ENCODE measurements around the gene GAMT. TPM values are rescaled to one million over a fixed set of nuclear protein-coding genes. Genes with fewer than 3 reads are reported as not detected.
A peak's percentile ranks its signal among the peaks of the same experiment; 100 is the strongest.
"Not testable (repeated sequence)": the region's sequence is repeated elsewhere in the genome, so short reads cannot be mapped to it uniquely, and the experiment has no call there.

Gene GAMT
- total RNA-seq, 1 donor from 2014 or later = 29.2 TPM

DNA sequence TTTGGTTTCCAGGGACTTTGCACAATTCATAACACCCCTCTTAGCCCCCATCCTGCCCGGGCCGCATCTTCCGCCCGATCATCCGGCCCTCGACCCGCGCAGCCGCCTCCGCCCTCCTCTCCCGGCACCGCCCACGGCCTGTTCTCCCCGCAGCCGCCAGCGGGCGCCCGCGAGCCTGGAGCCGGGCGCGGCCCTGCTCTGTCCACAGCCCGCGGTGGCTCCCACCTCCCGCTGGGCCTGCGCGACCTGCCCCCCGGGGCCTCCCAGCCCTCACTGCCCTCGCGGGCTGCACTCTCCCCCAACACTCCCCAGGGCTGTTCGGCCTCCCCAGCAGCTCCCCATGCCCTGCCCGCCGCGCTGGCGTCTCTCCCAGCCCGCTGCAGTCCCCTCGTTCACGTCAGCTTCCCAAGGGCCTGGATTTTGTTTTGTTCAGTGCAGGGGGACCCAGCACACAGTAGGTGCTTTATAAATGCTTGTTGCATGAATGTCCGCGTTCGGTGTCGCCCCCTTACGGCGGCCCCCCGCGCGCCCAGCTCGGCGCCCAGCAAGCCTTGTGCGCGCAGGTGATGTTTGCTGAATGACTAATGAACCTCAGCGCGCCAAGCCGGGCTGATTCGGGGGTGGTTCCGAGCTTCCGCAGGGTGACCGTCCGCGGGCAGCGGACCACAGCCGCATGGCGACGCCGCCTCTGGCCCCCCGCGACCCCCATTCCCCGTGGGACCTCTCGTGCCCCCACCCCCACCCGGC, 44.0 kb upstream of the GAMT start:
- H3K4me3 ChIP-seq (ENCODE audit: low read depth, low read length) = peak overlapping the region; percentile 50
- no peak for DNase-seq (ENCODE audit: low read depth)
- TF ChIP-seq, protein P1, sequence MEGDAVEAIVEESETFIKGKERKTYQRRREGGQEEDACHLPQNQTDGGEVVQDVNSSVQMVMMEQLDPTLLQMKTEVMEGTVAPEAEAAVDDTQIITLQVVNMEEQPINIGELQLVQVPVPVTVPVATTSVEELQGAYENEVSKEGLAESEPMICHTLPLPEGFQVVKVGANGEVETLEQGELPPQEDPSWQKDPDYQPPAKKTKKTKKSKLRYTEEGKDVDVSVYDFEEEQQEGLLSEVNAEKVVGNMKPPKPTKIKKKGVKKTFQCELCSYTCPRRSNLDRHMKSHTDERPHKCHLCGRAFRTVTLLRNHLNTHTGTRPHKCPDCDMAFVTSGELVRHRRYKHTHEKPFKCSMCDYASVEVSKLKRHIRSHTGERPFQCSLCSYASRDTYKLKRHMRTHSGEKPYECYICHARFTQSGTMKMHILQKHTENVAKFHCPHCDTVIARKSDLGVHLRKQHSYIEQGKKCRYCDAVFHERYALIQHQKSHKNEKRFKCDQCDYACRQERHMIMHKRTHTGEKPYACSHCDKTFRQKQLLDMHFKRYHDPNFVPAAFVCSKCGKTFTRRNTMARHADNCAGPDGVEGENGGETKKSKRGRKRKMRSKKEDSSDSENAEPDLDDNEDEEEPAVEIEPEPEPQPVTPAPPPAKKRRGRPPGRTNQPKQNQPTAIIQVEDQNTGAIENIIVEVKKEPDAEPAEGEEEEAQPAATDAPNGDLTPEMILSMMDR (conservative IDR thresholded peaks at IDR 0.05; ENCODE audit: low read depth, low read length) = peak; percentile 79

DNA sequence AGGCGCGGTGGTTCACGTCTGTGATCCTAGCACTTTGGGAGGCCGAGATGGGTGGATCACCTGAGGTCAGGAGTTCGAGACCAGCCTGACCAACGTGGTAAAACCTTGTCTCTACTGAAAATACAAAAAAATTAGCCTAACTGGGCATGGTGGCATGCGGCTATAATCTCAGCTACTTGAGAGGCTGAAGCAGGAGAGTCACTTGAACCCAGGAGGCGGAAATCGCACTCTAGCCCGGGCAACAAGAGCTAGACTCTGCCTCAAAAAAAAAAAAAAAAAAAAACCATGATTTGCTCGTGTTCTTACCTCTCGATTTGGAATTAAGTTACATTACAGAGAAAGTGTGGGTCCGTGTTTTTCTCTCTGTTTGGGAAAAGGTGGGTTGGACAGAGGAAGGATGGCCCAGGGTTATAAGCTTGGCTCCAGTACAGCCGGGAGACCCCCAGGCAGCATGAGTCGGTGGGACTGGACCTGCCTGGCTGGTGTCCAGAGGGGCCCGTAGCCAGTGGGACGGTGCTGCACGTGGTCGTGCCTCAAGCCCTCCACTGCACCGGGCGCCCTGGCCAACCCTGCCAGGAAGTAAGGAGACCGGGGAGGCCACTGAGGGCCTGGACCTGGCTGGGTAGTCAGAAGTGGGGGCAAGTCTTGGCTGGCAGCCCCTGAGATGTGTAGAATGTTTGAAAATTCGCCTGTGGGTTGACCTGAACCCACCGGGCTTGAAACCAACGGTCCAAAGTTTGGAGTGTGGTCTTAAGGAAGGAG, 40.5 kb upstream of the GAMT start:
- no peak overlapping the region for H3K4me3 ChIP-seq (ENCODE audit: low read depth, low read length)
- no peak for DNase-seq (ENCODE audit: low read depth)
- TF ChIP-seq, protein P1 (conservative IDR thresholded peaks at IDR 0.05; ENCODE audit: low read depth, low read length) = no peak

DNA sequence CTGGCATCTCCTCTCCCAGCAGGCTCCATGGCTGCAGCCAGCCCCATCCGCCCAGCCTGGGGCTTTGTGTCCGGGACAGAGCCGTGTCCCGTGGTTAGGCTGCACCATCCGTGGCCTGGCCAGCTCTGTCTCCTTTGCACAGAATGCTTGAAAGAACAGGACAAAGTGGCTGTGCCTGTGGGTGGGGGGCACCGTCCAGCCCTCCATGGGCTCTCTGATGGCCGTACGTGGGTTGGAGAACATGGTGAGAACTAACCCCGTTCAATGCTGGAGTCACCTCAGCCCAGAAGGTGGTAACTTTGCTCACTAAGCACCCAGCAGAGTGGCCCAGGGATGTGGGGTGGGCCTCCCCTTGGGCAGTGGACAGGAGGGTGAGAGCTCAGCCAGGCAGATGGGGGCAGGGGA, 39.7 kb upstream of the GAMT start:
- DNase-seq (ENCODE audit: low read depth) = no peak
- TF ChIP-seq, protein P1 (conservative IDR thresholded peaks at IDR 0.05; ENCODE audit: low read depth, low read length) = no peak
- no peak overlapping the region for H3K4me3 ChIP-seq (ENCODE audit: low read depth, low read length)

DNA sequence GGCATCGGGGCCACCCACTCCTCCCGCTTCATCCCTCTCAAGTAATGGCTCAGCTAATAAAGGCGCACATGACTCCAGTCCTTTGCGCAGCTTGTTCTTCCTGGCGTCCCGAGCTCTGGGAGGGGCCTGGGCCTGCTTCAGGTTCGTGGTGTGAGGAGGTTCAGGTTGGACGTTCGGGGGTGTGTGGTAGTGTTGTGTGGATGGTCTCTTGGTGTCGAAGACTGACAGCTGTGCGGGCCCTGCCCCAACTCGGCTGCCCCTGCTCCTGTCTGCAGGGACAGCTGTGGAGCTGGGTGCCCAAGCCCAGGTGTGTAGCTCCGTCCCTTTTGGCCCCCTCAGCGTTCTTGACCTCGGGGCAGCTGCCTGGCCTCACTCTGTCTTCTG, 39.1 kb upstream of the GAMT start:
- H3K4me3 ChIP-seq (ENCODE audit: low read depth, low read length) = no peak overlapping the region
- TF ChIP-seq, protein P1 (conservative IDR thresholded peaks at IDR 0.05; ENCODE audit: low read depth, low read length) = no peak
- no peak for DNase-seq (ENCODE audit: low read depth)

DNA sequence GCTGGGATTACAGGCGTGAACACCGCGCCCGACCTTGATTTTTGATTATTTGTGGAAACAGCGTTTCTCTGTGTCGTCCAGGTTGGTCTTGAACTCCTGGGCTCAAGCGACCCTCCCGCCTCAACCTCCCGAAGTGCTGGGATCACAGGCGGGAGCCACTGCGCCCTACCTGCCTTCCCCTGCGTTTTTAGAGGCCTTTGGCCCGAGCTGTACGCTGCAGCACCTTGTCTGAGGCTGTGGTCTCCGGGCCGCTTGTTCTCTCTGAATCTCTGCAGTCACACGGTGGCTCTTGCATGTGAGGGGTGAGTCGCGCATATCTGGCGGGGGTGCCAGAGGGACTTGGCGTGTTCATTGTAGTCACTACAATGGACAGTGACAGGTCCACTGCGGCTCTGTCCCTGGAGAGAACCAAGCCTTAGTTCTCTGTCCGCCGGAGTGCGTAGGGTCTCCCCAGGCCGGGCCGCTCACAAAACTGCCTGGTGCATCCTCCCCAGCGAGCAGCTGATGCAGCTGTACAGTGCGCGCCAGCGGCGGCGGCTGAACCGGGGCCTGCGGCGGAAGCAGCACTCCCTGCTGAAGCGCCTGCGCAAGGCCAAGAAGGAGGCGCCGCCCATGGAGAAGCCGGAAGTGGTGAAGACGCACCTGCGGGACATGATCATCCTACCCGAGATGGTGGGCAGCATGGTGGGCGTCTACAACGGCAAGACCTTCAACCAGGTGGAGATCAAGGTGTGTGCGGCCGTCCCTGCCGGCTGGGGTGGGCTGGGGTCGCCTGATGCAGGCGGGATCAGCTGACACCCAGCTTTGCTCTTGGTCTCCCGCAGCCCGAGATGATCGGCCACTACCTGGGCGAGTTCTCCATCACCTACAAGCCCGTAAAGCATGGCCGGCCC, 38.4 kb upstream of the GAMT start:
- peak overlapping the region; percentile 78 for H3K4me3 ChIP-seq (ENCODE audit: low read depth, low read length)
- DNase-seq (ENCODE audit: low read depth) = not testable (repeated sequence)

DNA sequence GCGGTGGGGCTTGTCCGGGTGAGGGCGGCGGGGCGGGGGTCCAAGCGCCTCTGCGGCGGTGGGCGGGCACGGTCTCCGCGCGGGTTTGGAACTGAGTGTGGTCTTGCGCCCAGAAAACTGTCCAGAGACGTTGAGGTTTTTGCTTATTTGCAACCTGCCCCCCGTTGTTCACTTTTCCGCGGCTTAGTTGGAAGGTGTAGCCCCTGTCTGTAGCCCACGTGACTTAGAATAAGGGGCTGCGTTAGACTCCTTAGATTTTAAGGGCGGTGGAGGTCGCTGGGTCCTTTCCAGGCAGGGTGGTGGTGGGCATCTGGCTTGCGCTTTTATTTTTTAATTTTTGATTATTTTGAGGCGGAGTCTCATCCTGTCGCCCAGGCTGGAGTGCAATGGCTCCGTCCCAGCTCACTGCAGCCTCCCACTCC, 37.6 kb upstream of the GAMT start:
- H3K4me3 ChIP-seq (ENCODE audit: low read depth, low read length) = peak overlapping the region; percentile 78
- TF ChIP-seq, protein P1 (conservative IDR thresholded peaks at IDR 0.05; ENCODE audit: low read depth, low read length) = no peak
- no peak for DNase-seq (ENCODE audit: low read depth)

All from epithelial cell of proximal tubule (primary cell).